Non-pigmented ciliary epithelial cell (primary cell): ENCODE results near the gene PTBP3.
"Not testable (repeated sequence)": the region's sequence is repeated elsewhere in the genome, so short reads cannot be mapped to it uniquely, and the experiment has no call there.

Experiments used
- DNase-seq: peaks from one replicate; pipeline ENCODE4 v3.0.0-alpha.2; 2010; ENCODE audit warnings: low read depth

PTBP3 gene

GRCh38 chr9:112332977-112333638 is at the start of gene PTBP3:
TSS of gene PTBP3 (minus strand) at chr9:112333619. CDS start at chr9:112297865, 35,754 bp downstream.
- DNase-seq: no peak

- no peak for DNase-seq
These were observed 49.3 kb upstream of the PTBP3 start for GRCh38 chr9:112382501-112383364.

GRCh38 chr9:112382066-112382465 is 48.6 kb upstream of the PTBP3 start:
- no peak for DNase-seq

- no peak for DNase-seq
These were observed 47.4 kb upstream of the PTBP3 start for GRCh38 chr9:112380825-112381221.

GRCh38 chr9:112380102-112380824 is 46.8 kb upstream of the PTBP3 start, which contains the start of gene HSDL2:
TSS of gene HSDL2 (plus strand) at chr9:112380108. CDS start at chr9:112380164, 56 bp downstream.
- no peak for DNase-seq

- peak; percentile 82 for DNase-seq
These were observed 46.0 kb upstream of the PTBP3 start for GRCh38 chr9:112379177-112380101.

GRCh38 chr9:112378328-112379176 is 45.1 kb upstream of the PTBP3 start:
- DNase-seq: no peak

- no peak for DNase-seq
These were observed 44.4 kb upstream of the PTBP3 start for GRCh38 chr9:112377684-112378327.

GRCh38 chr9:112377087-112377486 is 43.7 kb upstream of the PTBP3 start:
- DNase-seq: no peak

GRCh38 chr9:112375361-112375760 is 41.9 kb upstream of the PTBP3 start:
- DNase-seq: no peak

GRCh38 chr9:112374232-112374631 is 40.8 kb upstream of the PTBP3 start:
- not testable (repeated sequence) for DNase-seq

- DNase-seq: not testable (repeated sequence)
These were observed 40.2 kb upstream of the PTBP3 start for GRCh38 chr9:112373666-112374065.

GRCh38 chr9:112371060-112371459 is 37.6 kb upstream of the PTBP3 start:
- no peak for DNase-seq

- no peak for DNase-seq
These were observed 36.4 kb upstream of the PTBP3 start for GRCh38 chr9:112369817-112370216.

GRCh38 chr9:112367465-112367864 is 34.0 kb upstream of the PTBP3 start:
- no peak for DNase-seq

- DNase-seq: no peak
These were observed 33.2 kb upstream of the PTBP3 start for GRCh38 chr9:112366591-112366990.

- DNase-seq: not testable (repeated sequence)
These were observed 31.8 kb upstream of the PTBP3 start for GRCh38 chr9:112365257-112365656.

- no peak for DNase-seq
These were observed 31.3 kb upstream of the PTBP3 start for GRCh38 chr9:112364761-112365160.

- no peak for DNase-seq
These were observed 28.2 kb upstream of the PTBP3 start for GRCh38 chr9:112361601-112362000.
